Measurements from ENCODE around the gene HYI. TPM values are rescaled to one million over a fixed set of nuclear protein-coding genes. Genes with fewer than 3 reads are reported as not detected.

Gene HYI
- polyA plus RNA-seq, 1 experiment = 59.4 TPM

DNA sequence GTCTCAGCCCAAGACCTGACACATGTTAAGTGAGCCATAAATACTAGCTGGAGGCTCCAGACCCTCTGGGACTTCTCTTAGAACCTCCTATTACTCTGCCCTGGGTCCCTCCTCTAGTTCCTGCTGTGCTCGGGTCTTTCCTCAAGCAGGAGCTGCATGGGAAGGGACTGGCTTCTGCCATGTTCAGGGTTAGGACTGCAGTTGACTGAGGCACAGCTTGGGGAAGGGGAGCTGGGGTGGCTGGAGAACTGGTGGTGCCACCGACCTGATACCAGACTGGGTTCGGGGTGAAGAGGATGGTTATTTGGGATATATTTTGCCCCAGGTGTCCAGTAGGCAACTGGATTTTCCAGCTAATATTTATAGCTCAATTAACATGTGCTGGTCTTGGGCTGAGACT is 15.7 kb downstream of the HYI start:
- no peak for TF ChIP-seq CTCF (IDR thresholded peaks at IDR 0.05; ENCODE audit: insufficient read depth, low read depth, low read length)
- no peak overlapping the region for H3K4me3 ChIP-seq (ENCODE audit: low read depth, low read length)
- POLR2A ChIA-PET = no interaction called here
- no peak for DNase-seq (ENCODE audit: low read depth)
- peaks cover 44% of the 10 kb centered on the region for H3K36me3 ChIP-seq (ENCODE audit: control insufficient read depth, insufficient read depth, low read length)
- H3K27me3 ChIP-seq (ENCODE audit: control insufficient read depth, insufficient read depth, low read length) = no peaks in the 10 kb centered on the region
- CTCF ChIA-PET = interaction anchor here (1.0 to 1.4 kb wide), 2 partner anchors 9 to 211 kb away, joined by 3 to 6 read pairs; no protein-coding TSS in a partner anchor

- ChIA-PET POLR2A (no interaction called here), CTCF (interaction anchor here (1.4 kb wide), 1 partner anchor 10 kb away, joined by 6 read pairs; no protein-coding TSS in a partner anchor)
- TF ChIP-seq CTCF (IDR thresholded peaks at IDR 0.05; ENCODE audit: insufficient read depth, low read depth, low read length) = no peak
These were observed 16.4 kb downstream of the HYI start for GRCh38 chr1:43437031-43437973.

DNA sequence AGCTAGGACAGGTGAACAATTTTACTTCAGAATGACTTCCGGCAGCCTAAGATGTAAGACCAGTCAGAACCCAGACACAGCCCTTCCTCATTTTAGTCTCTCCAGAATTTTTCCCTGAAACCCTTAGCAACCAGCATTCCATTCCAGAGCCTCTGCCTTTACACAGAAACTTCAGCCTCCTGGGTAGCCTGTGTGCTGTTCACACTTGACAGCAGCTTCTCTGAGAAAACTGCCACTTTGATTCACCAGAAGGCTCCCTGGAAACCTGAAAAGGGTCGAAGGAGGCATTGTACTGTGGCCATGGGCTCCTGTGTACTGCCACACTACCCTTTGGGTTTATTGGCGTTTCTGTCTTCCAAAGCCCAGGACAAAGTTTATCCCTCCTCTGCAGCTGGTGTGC is 17.4 kb downstream of the HYI start:
- ChIA-PET POLR2A (interaction anchor here (1.1 to 1.6 kb wide), 2 partner anchors 8 to 14 kb away, joined by 3 read pairs; no protein-coding TSS in a partner anchor), CTCF (interaction anchor here (0.6 to 1.1 kb wide), 2 partner anchors 9 to 79 kb away, joined by 3 to 4 read pairs; no protein-coding TSS in a partner anchor)
- H3K4me3 ChIP-seq (ENCODE audit: low read depth, low read length) = no peak overlapping the region
- DNase-seq (ENCODE audit: low read depth) = no peak
- no peaks in the 10 kb centered on the region for H3K27me3 ChIP-seq (ENCODE audit: control insufficient read depth, insufficient read depth, low read length)
- peaks cover 44% of the 10 kb centered on the region for H3K36me3 ChIP-seq (ENCODE audit: control insufficient read depth, insufficient read depth, low read length)
- TF ChIP-seq CTCF (IDR thresholded peaks at IDR 0.05; ENCODE audit: insufficient read depth, low read depth, low read length) = no peak

More at GRCh38 chr1:43437031-43437973, 16.4 kb downstream of the HYI start:
- no peak overlapping the region for H3K4me3 ChIP-seq (ENCODE audit: low read depth, low read length)
- H3K27me3 ChIP-seq (ENCODE audit: control insufficient read depth, insufficient read depth, low read length) = no peaks in the 10 kb centered on the region
- peaks cover 45% of the 10 kb centered on the region for H3K36me3 ChIP-seq (ENCODE audit: control insufficient read depth, insufficient read depth, low read length)
- DNase-seq (ENCODE audit: low read depth) = no peak

- CTCF ChIA-PET = interaction anchor here (0.9 to 1.4 kb wide), 3 partner anchors 21 to 80 kb away, joined by 3 to 4 read pairs (median 3); no protein-coding TSS in a partner anchor
- Histone ChIP-seq H3K4me3 (ENCODE audit: low read depth, low read length) (no peak overlapping the region), H3K36me3 (ENCODE audit: control insufficient read depth, insufficient read depth, low read length) (peaks cover 47% of the 10 kb centered on the region), H3K27me3 (ENCODE audit: control insufficient read depth, insufficient read depth, low read length) (no peaks in the 10 kb centered on the region)
- TF ChIP-seq CTCF (IDR thresholded peaks at IDR 0.05; ENCODE audit: insufficient read depth, low read depth, low read length) = no peak
- POLR2A ChIA-PET = interaction anchor here (1.1 to 1.6 kb wide), 2 partner anchors 9 to 14 kb away, joined by 3 read pairs; no protein-coding TSS in a partner anchor
- peak; percentile 62 for DNase-seq (ENCODE audit: low read depth)
These were observed 18.3 kb downstream of the HYI start for GRCh38 chr1:43435146-43436145.

Data from BJ (cell line).